ENCODE measurements around the gene ADH4. TPM values are rescaled to one million over a fixed set of nuclear protein-coding genes. Genes with fewer than 3 reads are reported as not detected.
"Not testable (repeated sequence)": the region's sequence is repeated elsewhere in the genome, so short reads cannot be mapped to it uniquely, and the experiment has no call there.

The ADH4 gene
- not detected in 3 replicates for polyA plus RNA-seq
- not detected for polyA plus RNA-seq (2011; ENCODE audit: low read depth)
- 0.05 TPM in 1 of 2 replicates, not detected in the other for polyA plus RNA-seq (2011; cell fraction: cytosol; rRNA removed)
- 0.08 TPM in 1 of 2 replicates, not detected in the other for polyA plus RNA-seq (2011; cell fraction: nucleus; rRNA removed)
- polyA plus RNA-seq (2012; ENCODE audit: low replicate concordance) = not detected in 2 replicates
- polyA minus RNA-seq = not detected in 3 replicates
- not detected for polyA minus RNA-seq (2011; cell fraction: cytosol; rRNA and poly(A)+ RNA removed)
- not detected in 2 replicates for polyA minus RNA-seq (2011; cell fraction: nucleus; rRNA and poly(A)+ RNA removed)

GRCh38 chr4:99144070-99144469 lies at the start of gene ADH4:
Gene ADH4, minus strand, starts transcription at chr4:99144297. Its CDS starts 75 bp downstream, at chr4:99144222.
- Histone ChIP-seq H4K20me1 (ENCODE audit: control insufficient read depth, extremely low read depth, insufficient read depth, low read length) (no peaks in the 10 kb centered on the region), H3K4me3 (ENCODE audit: control insufficient read depth in 2 of 3, extremely low read depth in 1 of 3, insufficient read depth in 2 of 3, low read depth in 1 of 3, low read length in 3 of 3) (no peak within 1 kb of the TSS), H2AFZ (ENCODE audit: control insufficient read depth, low read length) (peak within 1 kb of the TSS; percentile 27), H3K27me3 (ENCODE audit: control insufficient read depth, extremely low read depth, insufficient read depth, low read length) (no peaks in the 10 kb centered on the region), H3K4me1 (ENCODE audit: control insufficient read depth, extremely low read depth, insufficient read depth, low read length) (no peaks in the 10 kb centered on the region), H3K79me2 (ENCODE audit: control insufficient read depth, insufficient read depth, low read length) (no peaks in the 10 kb centered on the region), H3K9me1 (ENCODE audit: control insufficient read depth, extremely low read depth, insufficient read depth, low read length) (no peaks in the 10 kb centered on the region), H3K4me2 (ENCODE audit: control insufficient read depth, extremely low read depth, insufficient read depth, low read depth, low read length) (no peak within 1 kb of the TSS), H3K36me3 (ENCODE audit: control insufficient read depth in 2 of 2, extremely low read depth in 1 of 2, insufficient read depth in 2 of 2, low read length in 2 of 2) (no peaks in the 10 kb centered on the region), H3K27ac (ENCODE audit: control insufficient read depth, insufficient read depth, low read length) (no peak within 1 kb of the TSS), H3K9me3 (ENCODE audit: control insufficient read depth, low read depth, low read length) (no peaks in the 10 kb centered on the region), H3K9ac (ENCODE audit: control insufficient read depth, extremely low read depth, insufficient read depth, low read length) (no peak within 1 kb of the TSS)
- DNase-seq (ENCODE audit: low read depth, low spot score) (no peak), FAIRE-seq (peak; percentile 29)
- TF ChIP-seq EZH2 (IDR thresholded peaks at IDR 0.05; ENCODE audit: low read length) = no peak
- dilution Hi-C loops (cut with MboI; ENCODE audit: extremely low pct_ligation_motif_present, low sequenced_read_pairs) = no loop called here

DNA sequence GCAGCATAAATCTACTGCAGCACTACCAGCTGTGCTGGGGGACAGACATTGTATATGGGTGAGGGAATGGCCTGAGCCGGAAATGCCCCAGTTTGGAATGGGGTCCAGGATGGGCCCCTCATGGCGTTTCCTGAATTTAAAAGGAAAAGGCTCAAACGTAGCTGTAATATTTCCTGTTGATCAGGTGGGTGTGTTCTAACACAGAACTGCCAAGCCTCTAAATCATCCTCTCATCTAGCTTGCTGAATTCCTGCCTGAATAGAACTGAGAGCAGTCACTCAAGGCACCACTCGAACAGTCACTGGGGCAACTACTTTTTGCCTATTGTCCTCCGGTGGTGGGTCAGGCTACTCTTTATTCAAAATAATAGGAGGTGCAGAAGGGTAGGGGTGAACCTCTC lies 46.2 kb upstream of the ADH4 start:
- Histone ChIP-seq H3K27ac (ENCODE audit: control insufficient read depth, insufficient read depth, low read length) (no peak overlapping the region), H3K9me3 (ENCODE audit: control insufficient read depth, low read depth, low read length) (no peaks in the 10 kb centered on the region), H2AFZ (ENCODE audit: control insufficient read depth, low read length) (no peak overlapping the region), H3K9ac (ENCODE audit: control insufficient read depth, extremely low read depth, insufficient read depth, low read length) (no peak overlapping the region), H3K36me3 (ENCODE audit: control insufficient read depth in 2 of 2, extremely low read depth in 1 of 2, insufficient read depth in 2 of 2, low read length in 2 of 2) (no peaks in the 10 kb centered on the region), H3K79me2 (ENCODE audit: control insufficient read depth, insufficient read depth, low read length) (no peaks in the 10 kb centered on the region), H3K4me2 (ENCODE audit: control insufficient read depth, extremely low read depth, insufficient read depth, low read depth, low read length) (no peak overlapping the region), H3K4me3 (ENCODE audit: control insufficient read depth in 2 of 3, extremely low read depth in 1 of 3, insufficient read depth in 2 of 3, low read depth in 1 of 3, low read length in 3 of 3) (no peak overlapping the region), H3K4me1 (ENCODE audit: control insufficient read depth, extremely low read depth, insufficient read depth, low read length) (no peaks in the 10 kb centered on the region), H4K20me1 (ENCODE audit: control insufficient read depth, extremely low read depth, insufficient read depth, low read length) (no peaks in the 10 kb centered on the region), H3K9me1 (ENCODE audit: control insufficient read depth, extremely low read depth, insufficient read depth, low read length) (no peaks in the 10 kb centered on the region), H3K27me3 (ENCODE audit: control insufficient read depth, extremely low read depth, insufficient read depth, low read length) (no peaks in the 10 kb centered on the region)
- FAIRE-seq = no peak
- dilution Hi-C loops (cut with MboI; ENCODE audit: extremely low pct_ligation_motif_present, low sequenced_read_pairs) = no loop called here
- no peak for TF ChIP-seq EZH2 (IDR thresholded peaks at IDR 0.05; ENCODE audit: low read length)
- TF ChIP-seq, protein P1, sequence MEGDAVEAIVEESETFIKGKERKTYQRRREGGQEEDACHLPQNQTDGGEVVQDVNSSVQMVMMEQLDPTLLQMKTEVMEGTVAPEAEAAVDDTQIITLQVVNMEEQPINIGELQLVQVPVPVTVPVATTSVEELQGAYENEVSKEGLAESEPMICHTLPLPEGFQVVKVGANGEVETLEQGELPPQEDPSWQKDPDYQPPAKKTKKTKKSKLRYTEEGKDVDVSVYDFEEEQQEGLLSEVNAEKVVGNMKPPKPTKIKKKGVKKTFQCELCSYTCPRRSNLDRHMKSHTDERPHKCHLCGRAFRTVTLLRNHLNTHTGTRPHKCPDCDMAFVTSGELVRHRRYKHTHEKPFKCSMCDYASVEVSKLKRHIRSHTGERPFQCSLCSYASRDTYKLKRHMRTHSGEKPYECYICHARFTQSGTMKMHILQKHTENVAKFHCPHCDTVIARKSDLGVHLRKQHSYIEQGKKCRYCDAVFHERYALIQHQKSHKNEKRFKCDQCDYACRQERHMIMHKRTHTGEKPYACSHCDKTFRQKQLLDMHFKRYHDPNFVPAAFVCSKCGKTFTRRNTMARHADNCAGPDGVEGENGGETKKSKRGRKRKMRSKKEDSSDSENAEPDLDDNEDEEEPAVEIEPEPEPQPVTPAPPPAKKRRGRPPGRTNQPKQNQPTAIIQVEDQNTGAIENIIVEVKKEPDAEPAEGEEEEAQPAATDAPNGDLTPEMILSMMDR (optimal IDR thresholded peaks at IDR 0.05 in 1 of 3, IDR thresholded peaks at IDR 0.05 in 1 of 3, conservative IDR thresholded peaks at IDR 0.05 in 1 of 3; ENCODE audit: extremely low read depth in 1 of 3, insufficient read depth in 2 of 3, low read length in 3 of 3) = no peak
- DNase-seq (ENCODE audit: low read depth, low spot score) = no peak

DNA sequence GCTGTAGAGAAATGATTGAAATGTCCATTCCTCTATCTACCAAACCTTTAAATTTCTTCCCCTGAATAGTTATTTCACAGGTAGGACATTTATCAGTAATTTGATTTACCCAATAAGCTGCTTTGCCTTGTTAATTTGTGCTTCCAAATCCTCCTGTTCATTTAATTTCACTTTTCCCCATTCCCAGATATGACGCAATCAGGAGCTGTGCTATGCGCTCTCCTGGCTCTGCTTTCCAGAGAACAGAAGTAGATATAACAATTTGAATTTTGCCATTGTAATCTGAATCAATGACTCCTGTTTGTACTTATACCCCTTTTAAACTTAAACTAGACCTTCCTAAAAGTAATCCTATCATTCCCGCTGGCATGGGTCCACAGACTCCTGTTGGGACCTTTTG lies 45.8 kb upstream of the ADH4 start:
- H3K36me3 ChIP-seq (ENCODE audit: control insufficient read depth in 2 of 2, extremely low read depth in 1 of 2, insufficient read depth in 2 of 2, low read length in 2 of 2); H3K4me3 ChIP-seq (ENCODE audit: control insufficient read depth in 2 of 3, extremely low read depth in 1 of 3, insufficient read depth in 2 of 3, low read depth in 1 of 3, low read length in 3 of 3); dilution Hi-C loops (cut with MboI; ENCODE audit: extremely low pct_ligation_motif_present, low sequenced_read_pairs); H4K20me1 ChIP-seq (ENCODE audit: control insufficient read depth, extremely low read depth, insufficient read depth, low read length); H3K4me2 ChIP-seq (ENCODE audit: control insufficient read depth, extremely low read depth, insufficient read depth, low read depth, low read length); H3K27me3 ChIP-seq (ENCODE audit: control insufficient read depth, extremely low read depth, insufficient read depth, low read length); H3K9ac ChIP-seq (ENCODE audit: control insufficient read depth, extremely low read depth, insufficient read depth, low read length); H3K4me1 ChIP-seq (ENCODE audit: control insufficient read depth, extremely low read depth, insufficient read depth, low read length); H3K9me3 ChIP-seq (ENCODE audit: control insufficient read depth, low read depth, low read length); H3K79me2 ChIP-seq (ENCODE audit: control insufficient read depth, insufficient read depth, low read length); H3K27ac ChIP-seq (ENCODE audit: control insufficient read depth, insufficient read depth, low read length); FAIRE-seq; DNase-seq (ENCODE audit: low read depth, low spot score); H3K9me1 ChIP-seq (ENCODE audit: control insufficient read depth, extremely low read depth, insufficient read depth, low read length); H2AFZ ChIP-seq (ENCODE audit: control insufficient read depth, low read length): not testable (repeated sequence)
